Fibroblast of gingiva (primary cell): ENCODE measurements around the gene ATR.
"Not testable (repeated sequence)": the region's sequence is repeated elsewhere in the genome, so short reads cannot be mapped to it uniquely, and the experiment has no call there.

Experiments
- DNase-seq: peaks from one replicate; pipeline ENCODE4 v3.0.0-alpha.2; 2011; ENCODE audit warnings: low read depth

Gene ATR

GRCh38 chr3:142447852-142448823 is 130.4 kb downstream of the ATR start, which contains the start of gene XRN1:
XRN1 (minus strand) TSS chr3:142448037; CDS start chr3:142447944, 93 bp downstream.
- DNase-seq = peak; percentile 97

DNA sequence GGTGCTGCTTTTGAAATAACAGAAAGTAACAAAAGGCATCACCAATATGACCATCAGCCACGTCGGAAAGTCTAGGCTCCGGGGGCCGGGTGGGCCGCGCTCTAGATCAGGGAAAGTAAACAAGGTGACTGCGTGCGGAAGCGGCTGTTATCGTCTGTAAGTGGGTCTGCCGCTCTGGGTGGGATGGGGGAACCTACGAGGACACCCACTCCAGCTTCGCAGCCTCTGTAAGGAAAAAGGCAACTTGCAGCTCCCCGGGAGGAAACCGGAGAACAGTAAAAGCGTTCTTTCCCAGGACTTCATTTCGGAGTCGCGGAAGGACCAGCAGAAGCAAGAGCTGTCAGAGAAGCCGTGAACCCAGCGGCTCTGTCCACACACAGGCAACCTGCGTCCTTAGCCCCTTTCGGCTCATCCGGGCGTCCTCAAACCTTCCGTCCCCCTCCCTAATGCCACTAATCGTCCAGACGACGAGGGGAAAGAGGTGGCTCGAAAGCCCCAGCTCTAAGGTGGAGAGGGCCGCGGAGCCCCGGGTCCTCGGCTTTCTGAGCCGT is 131.2 kb downstream of the ATR start:
- DNase-seq = peak; percentile 46

DNA sequence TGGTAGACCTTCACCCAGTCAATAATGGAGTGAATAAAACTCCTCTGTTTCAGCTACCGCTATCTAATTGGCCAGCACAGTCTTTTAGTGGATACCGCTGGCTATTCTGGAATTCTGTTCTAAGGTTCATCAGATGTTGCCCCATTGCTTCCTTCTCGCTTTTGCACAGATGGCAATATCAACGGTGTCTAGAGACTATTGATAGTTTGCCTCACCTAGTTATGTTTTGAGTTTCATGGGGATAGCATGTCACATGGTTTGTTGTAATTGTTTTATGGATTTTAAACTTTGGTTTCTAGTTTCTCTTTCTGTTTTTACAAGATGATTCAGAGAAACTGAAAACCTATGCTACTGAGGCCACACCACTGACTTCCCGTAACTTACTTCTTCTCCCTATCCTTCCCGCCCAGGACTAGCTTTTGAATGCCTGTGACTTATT is 132.7 kb downstream of the ATR start:
- DNase-seq = peak; percentile 43

DNA sequence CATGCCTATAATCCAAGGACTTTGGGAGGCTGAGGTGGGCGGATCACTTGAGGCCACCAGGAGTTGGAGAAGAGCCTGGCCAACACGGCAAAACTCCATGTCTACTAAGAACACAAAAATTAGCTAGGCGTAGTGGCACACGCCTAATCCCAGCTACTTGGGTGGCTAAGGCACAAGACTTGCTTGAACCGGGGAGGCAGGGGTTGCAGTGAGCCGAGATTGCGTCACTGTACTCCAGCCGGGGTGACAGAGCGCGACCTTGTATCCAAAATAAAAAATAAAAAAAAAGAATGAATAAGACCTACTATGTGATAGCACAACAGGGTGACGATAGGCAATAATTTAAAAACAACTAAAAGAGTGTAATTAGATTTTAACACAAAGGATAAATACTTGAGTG is 134.2 kb downstream of the ATR start:
- DNase-seq = no peak

DNA sequence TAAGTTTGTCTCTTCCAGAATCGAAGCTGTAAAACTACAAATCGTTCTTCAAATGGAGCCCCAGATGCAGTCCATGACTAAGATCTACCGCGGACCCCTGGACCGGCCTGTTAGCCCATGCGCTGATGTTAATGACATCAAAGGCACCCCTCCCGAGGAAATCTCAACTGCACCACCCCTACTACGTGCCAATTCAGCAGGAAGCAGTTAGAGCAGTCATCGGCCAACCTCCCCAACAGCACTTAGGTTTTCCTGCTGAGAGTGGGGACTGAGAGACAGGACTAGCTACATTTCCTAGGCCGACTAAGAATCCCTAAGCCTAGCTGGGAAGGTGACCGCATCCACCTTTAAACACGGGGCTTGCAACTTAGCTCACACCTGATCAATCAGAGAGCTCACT is 135.5 kb downstream of the ATR start:
- DNase-seq = not testable (repeated sequence)

DNA sequence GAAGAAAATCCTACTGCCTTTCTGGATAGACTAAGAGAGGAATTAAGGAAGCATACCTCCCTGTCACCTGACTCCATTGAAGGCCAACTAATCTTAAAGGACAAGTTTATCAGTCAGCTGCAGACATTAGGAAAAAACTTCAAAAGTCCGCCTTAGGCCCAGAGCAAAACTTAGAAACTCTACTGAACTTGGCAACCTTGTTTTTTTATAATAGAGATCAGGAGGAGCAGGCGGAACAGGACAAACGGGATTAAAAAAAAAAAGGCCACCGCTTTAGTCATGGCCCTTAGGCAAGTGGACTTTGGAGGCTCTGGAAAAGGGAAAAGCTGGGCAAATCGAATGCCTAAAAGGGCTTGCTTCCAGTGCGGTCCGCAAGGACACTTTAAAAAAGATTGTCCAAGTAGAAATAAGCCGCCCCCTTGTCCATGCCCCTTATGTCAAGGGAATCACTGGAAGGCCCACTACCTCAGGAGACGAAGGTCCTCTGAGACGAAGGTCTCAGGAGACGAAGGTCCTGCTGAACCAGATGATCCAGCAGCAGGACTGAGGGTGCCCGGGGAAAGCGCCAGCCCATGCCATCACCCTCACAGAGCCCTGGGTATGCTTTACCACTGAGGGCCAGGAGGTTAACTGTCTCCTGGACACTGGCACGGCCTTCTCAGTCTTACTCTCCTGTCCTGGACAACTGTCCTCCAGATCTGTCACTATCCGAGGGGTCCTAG is 138.9 kb downstream of the ATR start:
- DNase-seq = not testable (repeated sequence)

DNA sequence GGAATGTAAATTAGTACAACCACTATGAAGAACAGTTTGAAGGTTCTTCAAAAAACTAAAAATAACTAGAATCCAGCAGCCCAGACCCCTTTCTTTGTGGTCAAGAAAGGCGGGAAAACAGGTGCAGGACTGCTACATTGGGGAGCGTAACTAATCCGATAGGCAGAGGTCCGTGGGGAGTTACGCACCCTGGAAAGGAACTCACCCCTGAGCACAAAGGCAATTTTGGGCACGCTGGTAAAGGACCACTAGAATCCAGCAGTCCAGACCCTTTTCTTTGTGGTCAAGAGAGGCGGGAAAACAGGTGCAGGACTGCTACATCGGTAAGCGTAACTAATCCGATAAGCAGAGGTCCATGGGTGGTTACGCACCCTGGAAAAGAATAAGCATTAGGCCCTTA is 140.4 kb downstream of the ATR start:
- not testable (repeated sequence) for DNase-seq

DNA sequence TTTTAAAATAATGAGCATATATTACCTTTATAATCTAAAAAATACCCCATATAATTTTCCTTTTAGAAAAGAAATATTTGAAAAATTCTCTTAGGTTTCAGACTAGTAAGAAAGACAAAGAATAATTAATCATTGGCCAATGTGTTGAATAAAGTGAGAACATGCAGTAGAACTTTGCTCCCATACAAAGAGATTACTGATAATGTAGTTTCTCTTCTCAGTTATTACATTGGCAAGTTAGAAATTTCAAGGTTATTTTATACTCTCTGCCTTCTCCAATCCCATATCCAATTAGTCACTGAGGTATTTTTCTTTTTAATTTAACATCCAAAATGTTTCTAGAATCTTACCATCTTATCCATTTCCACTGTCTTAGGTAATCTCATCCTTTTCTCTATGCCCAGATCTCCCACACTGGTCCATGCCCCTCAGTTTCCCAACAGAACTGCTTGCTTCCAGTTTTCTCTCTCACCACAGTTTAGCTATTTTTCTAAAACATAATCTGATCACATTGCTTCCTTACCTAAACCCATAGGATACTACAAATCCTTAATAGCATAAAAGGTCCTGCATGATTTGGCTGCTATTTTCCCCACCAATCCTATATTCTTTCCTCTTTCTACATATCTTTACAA is 141.5 kb downstream of the ATR start:
- DNase-seq = no peak

- DNase-seq = no peak
Measured at GRCh38 chr3:142434503-142434902, 144.0 kb downstream of the ATR start.

DNA sequence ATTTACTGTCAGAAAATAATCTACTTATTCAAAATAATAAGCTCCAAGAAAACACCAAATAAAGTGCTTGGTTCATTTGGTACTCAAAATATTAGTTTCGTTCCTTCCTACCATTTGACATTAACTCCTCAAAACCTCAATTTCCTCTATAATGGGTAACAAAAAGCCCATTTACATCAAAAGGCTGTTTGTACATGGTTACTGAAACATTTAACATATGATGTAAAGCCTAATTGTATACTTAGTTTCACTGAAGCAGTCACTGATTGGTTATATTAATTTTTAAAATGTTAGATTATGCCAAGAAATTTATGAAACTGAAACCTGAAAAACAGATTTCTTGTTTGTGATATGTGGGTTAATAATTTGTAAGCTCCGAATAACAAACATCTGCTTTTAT is 145.4 kb downstream of the ATR start:
- DNase-seq = no peak

DNA sequence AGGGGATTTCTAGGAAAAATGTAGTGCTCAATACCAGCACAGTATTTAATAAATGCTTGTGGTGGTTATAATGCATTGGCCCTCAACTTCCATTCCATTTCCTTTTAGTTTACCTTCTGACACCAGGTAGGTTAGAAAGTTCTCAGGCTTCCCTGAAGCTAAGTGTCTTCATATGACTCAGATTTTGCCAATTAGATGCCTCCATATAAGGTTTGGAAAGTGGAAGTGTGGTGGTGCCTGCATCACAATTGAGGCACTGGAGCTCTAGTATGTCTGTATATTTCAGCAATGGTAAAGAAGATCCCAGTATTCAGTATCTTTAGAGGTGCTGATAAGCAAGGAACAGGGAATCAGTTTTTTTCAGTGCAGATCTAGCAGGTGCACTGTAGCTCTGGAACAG is 149.0 kb downstream of the ATR start:
- no peak for DNase-seq

GRCh38 chr3:142424754-142425153 is 153.8 kb downstream of the ATR start:
- no peak for DNase-seq

- no peak for DNase-seq
Measured at GRCh38 chr3:142418926-142419592, 159.5 kb downstream of the ATR start.

DNA sequence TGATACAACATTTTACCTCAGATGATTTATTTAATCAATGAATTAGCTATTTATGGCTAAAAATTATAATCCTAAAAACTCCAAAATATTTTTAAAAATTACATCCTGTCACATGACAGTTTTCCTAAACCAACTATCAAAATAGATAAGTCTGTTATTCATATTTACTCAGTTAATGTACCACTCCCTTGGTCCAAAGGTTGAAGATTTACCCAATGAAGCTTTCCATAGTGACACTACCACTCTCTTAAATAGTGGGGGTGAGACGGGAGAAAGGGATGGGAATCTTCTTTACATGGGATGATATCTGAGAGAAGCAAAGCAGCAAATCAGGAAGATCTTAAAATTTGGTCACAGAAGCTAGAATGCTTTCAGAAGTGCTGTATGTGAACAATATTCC is 161.2 kb downstream of the ATR start:
- no peak for DNase-seq

- DNase-seq = not testable (repeated sequence)
Measured at GRCh38 chr3:142400537-142400936, 178.0 kb downstream of the ATR start.
